CD4-positive, alpha-beta T cell (primary cell): ENCODE results near the gene UPB1. TPM values are rescaled to one million over a fixed set of nuclear protein-coding genes. Genes with fewer than 3 reads are reported as not detected.

Experiments
- ATAC-seq: fragments of 200-7000 bp; cut with Tn5 transposase; one replicate; pipeline ENCODE4 v1.10.0; 2022; ENCODE audit warnings: mild to moderate bottlenecking; ENCODE audit not compliant: poor library complexity
- CTCF ChIA-PET: fragments of 350-600 bp; sonication (Branson Sonifier 250); formaldehyde crosslinking; loops from one replicate; lab custom pipeline; 2021; ENCODE audit warnings: antibody characterized with exemption, inconsistent platforms; lab: Charles Lee
- POLR2A ChIA-PET: fragments of 350-600 bp; sonication (Branson Sonifier 250); formaldehyde crosslinking; loops from one replicate; lab custom pipeline; 2021; ENCODE audit warnings: antibody characterized with exemption, inconsistent platforms; lab: Charles Lee
- DNase-seq, 14 experiments: peaks; one replicate each; pipeline ENCODE4 v3.0.0-alpha.2; 2013 to 2020; ENCODE audit warnings: mixed read lengths in 2 of 14
- H3K27ac ChIP-seq, 2 donors: one replicate each; pipeline versions ENCODE4 v1.5.1 to v1.7.0; 2013; ENCODE audit warnings: low read length in 2 of 2, low read depth in 1 of 2, mild to moderate bottlenecking in 1 of 2
- H3K27me3 ChIP-seq, 2 experiments: 1 replicate in 1 of 2; 2 replicates in 1 of 2; pipeline versions ENCODE4 v1.6.1 to v1.7.0; 2013; ENCODE audit warnings: low read length in 2 of 2, control low read depth in 1 of 2, mild to moderate bottlenecking in 1 of 2, moderate library complexity in 1 of 2; ENCODE audit not compliant: insufficient read depth in 2 of 2, control insufficient read depth in 1 of 2
- H3K36me3 ChIP-seq: one replicate; pipeline ENCODE4 v1.6.1; 2013; ENCODE audit warnings: low read length, control low read depth; ENCODE audit not compliant: insufficient read depth
- H3K4me1 ChIP-seq: one replicate; pipeline ENCODE4 v1.6.1; 2013; ENCODE audit warnings: low read length, control low read depth; ENCODE audit not compliant: insufficient read depth
- H3K4me3 ChIP-seq: one replicate; pipeline ENCODE4 v1.5.1; 2013; ENCODE audit warnings: mild to moderate bottlenecking, low read length, moderate library complexity
- H3K9me3 ChIP-seq, 2 experiments: 1 replicate in 1 of 2; 2 replicates in 1 of 2; pipeline versions ENCODE4 v1.6.1 to v1.7.0; 2013; ENCODE audit warnings: low read length in 2 of 2, mild to moderate bottlenecking in 2 of 2, control low read depth in 1 of 2, moderate library complexity in 1 of 2; ENCODE audit not compliant: control insufficient read depth in 1 of 2, insufficient read depth in 1 of 2
- H3K27ac Mint-ChIP-seq: one replicate; pipeline ENCODE4 v1.8.0; 2020; ENCODE audit warnings: mixed read lengths
- H3K27me3 Mint-ChIP-seq: one replicate; pipeline ENCODE4 v1.8.0; 2021; ENCODE audit warnings: mixed read lengths
- H3K36me3 Mint-ChIP-seq: one replicate; pipeline ENCODE4 v1.8.0; 2021; ENCODE audit warnings: low read depth, mixed read lengths
- H3K4me1 Mint-ChIP-seq: one replicate; pipeline ENCODE4 v1.8.0; 2021; ENCODE audit warnings: low read depth, mixed read lengths
- H3K4me3 Mint-ChIP-seq: one replicate; pipeline ENCODE4 v1.8.0; 2020; ENCODE audit warnings: mild to moderate bottlenecking, mixed read lengths
- H3K9me3 Mint-ChIP-seq: one replicate; pipeline ENCODE4 v1.8.0; 2020; ENCODE audit warnings: mixed read lengths
- CTCF ChIP-seq: fragments of 200-600 bp; IDR thresholded peaks from one replicate; pipeline ENCODE4 v1.8.0; 2022; ENCODE audit warnings: antibody characterized with exemption, mild to moderate bottlenecking
- intact Hi-C, 2 experiments: fragments of 100-400 bp; cut with DNase I in 1 of 2; cut with micrococcal nuclease in 1 of 2; formaldehyde crosslinking; loops; one replicate each; pipeline versions ENCODE4 v1.15.1 to v1.9.0; 2023 to 2025; cut with DNase I, micrococcal nuclease
- total RNA-seq, 174 experiments: library from RNA in 2 of 174; stranded (reverse) in 2 of 174; gene quantifications; one replicate each; pipeline ENCODE4 v1.2.3 and lab custom pipeline; 2021 to 2026

UPB1 gene
- total RNA-seq, 2 experiments from 2014 or later, result 2.7 to 3.7 TPM

GRCh38 chr22:24500277-24500820 lies 5.2 kb downstream of the UPB1 start:
- Histone ChIP-seq H3K9me3 (peaks cover 0 to 1% of the 10 kb centered on the region in 2 experiments), H3K27ac (no peak overlapping the region), H3K27me3 (peaks cover 4 to 6% of the 10 kb centered on the region in 2 experiments), H3K4me1 (peaks cover 11% of the 10 kb centered on the region), H3K36me3 (no peaks in the 10 kb centered on the region), H3K4me3 (no peak overlapping the region)
- DNase-seq (no peak), ATAC-seq (no peak)
- Mint-ChIP-seq H3K4me3 (no peak overlapping the region), H3K27me3 (peaks cover 13% of the 10 kb centered on the region), H3K4me1 (peaks cover 26% of the 10 kb centered on the region), H3K27ac (no peak overlapping the region), H3K36me3 (no peaks in the 10 kb centered on the region), H3K9me3 (no peaks in the 10 kb centered on the region)
- intact Hi-C loops, result loop anchor here in 1 of 2 experiments (5.0 kb wide), 1 partner anchor 173 kb away; no protein-coding TSS in a partner anchor
- no peak for TF ChIP-seq CTCF
- CTCF ChIA-PET, result no interaction called here
- POLR2A ChIA-PET, result no interaction called here

GRCh38 chr22:24501301-24502005 lies 6.3 kb downstream of the UPB1 start:
- Mint-ChIP-seq H3K27ac (no peak overlapping the region), H3K9me3 (no peaks in the 10 kb centered on the region), H3K4me3 (no peak overlapping the region), H3K36me3 (no peaks in the 10 kb centered on the region), H3K27me3 (peaks cover 6% of the 10 kb centered on the region), H3K4me1 (peaks cover 26% of the 10 kb centered on the region)
- H3K36me3 ChIP-seq, result no peaks in the 10 kb centered on the region
- TF ChIP-seq CTCF, result no peak
- H3K4me3 ChIP-seq, result no peak overlapping the region
- DNase-seq, result no peak
- H3K27me3 ChIP-seq, result no peaks in the 10 kb centered on the region
- H3K4me1 ChIP-seq, result peaks cover 11% of the 10 kb centered on the region
- ATAC-seq, result no peak
- intact Hi-C loops, result loop anchor here (2.0 to 5.0 kb wide), 2 partner anchors 73 to 174 kb away; no protein-coding TSS in a partner anchor
- H3K27ac ChIP-seq, result no peak overlapping the region
- ChIA-PET CTCF (interaction anchor here (1.1 to 1.6 kb wide), 2 partner anchors 77 to 80 kb away, joined by 4 to 7 read pairs; no protein-coding TSS in a partner anchor), POLR2A (no interaction called here)
- H3K9me3 ChIP-seq, result no peaks in the 10 kb centered on the region

DNA sequence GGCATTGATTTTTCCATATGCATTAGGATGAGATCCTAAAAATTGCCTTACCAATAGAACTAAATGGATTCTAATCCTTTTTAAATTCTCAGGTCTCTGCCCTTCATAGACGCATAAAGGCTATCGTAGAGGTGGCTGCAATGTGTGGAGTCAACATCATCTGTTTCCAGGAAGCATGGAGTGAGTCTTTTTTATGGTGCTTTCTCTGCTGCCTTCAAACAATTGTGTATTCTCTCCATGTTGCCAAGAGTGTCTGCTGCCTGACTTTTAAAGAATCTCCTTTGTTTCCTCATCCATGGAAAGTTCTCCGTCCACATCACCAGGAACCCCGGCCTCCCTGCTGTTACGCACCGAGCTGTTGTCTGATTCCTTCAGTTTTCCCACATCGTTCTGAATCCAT lies 6.9 kb downstream of the UPB1 start:
- peaks cover 20% of the 10 kb centered on the region for H3K4me1 Mint-ChIP-seq
- intact Hi-C loops, result loop anchor here (2.0 to 5.0 kb wide), 2 partner anchors 73 to 175 kb away; no protein-coding TSS in a partner anchor
- CTCF ChIA-PET, result interaction anchor here (1.1 to 1.6 kb wide), 2 partner anchors 78 to 80 kb away, joined by 4 to 7 read pairs; no protein-coding TSS in a partner anchor
- no peak overlapping the region for H3K4me3 Mint-ChIP-seq
- ATAC-seq (no peak), DNase-seq (no peak)
- H3K9me3 Mint-ChIP-seq, result no peaks in the 10 kb centered on the region
- H3K4me1 ChIP-seq, result peaks cover 11% of the 10 kb centered on the region
- H3K9me3 ChIP-seq, result no peaks in the 10 kb centered on the region
- no peaks in the 10 kb centered on the region for H3K27me3 ChIP-seq
- no peak overlapping the region for H3K27ac Mint-ChIP-seq
- no peak for TF ChIP-seq CTCF
- no peak overlapping the region for H3K27ac ChIP-seq
- no peak overlapping the region for H3K4me3 ChIP-seq
- POLR2A ChIA-PET, result interaction anchor here (1.1 kb wide), 1 partner anchor 72 kb away, joined by 4 read pairs; no protein-coding TSS in a partner anchor
- H3K36me3 ChIP-seq, result no peaks in the 10 kb centered on the region
- no peaks in the 10 kb centered on the region for H3K36me3 Mint-ChIP-seq
- peaks cover under 1% of the 10 kb centered on the region for H3K27me3 Mint-ChIP-seq
